ENCODE results near the gene KCTD14. TPM values are rescaled to one million over a fixed set of nuclear protein-coding genes. Genes with fewer than 3 reads are reported as not detected.

The KCTD14 gene
- total RNA-seq, 1 experiment from 2014 or later, result 12.6 TPM

DNA sequence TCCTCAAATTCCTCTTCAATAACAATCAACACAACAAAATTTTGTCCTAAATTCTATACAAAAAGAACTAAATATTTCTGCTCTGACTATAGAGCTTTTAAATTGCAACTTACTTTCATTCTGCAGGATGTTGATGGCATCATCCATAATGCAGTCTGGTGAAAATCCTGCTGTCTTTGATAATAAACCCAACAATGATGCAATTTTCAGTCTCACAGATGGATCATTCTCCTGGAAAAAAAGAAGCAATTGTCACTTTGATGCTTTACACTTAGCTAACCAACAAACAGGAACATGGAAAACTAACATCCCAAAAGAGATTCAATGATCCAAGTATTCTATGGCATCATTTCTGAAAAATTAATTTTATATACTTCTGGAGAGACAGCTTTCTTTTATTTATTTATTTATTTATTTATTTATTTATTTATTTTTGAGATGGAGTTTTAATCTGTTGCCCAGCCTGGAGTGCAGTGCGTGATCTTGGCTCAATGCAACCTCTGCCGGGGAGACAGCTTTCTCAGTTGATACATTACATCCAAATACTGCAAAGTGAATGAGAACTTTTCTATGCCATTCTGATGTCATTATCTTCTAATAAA, 41.6 kb downstream of the KCTD14 start:
- DNase-seq (ENCODE audit: low spot score) (no peak), ATAC-seq (no peak)
- H3K4me3 Mint-ChIP-seq, result no peak overlapping the region
- TF ChIP-seq, protein P1, sequence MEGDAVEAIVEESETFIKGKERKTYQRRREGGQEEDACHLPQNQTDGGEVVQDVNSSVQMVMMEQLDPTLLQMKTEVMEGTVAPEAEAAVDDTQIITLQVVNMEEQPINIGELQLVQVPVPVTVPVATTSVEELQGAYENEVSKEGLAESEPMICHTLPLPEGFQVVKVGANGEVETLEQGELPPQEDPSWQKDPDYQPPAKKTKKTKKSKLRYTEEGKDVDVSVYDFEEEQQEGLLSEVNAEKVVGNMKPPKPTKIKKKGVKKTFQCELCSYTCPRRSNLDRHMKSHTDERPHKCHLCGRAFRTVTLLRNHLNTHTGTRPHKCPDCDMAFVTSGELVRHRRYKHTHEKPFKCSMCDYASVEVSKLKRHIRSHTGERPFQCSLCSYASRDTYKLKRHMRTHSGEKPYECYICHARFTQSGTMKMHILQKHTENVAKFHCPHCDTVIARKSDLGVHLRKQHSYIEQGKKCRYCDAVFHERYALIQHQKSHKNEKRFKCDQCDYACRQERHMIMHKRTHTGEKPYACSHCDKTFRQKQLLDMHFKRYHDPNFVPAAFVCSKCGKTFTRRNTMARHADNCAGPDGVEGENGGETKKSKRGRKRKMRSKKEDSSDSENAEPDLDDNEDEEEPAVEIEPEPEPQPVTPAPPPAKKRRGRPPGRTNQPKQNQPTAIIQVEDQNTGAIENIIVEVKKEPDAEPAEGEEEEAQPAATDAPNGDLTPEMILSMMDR (IDR thresholded peaks at IDR 0.05), result no peak
- TF ChIP-seq, protein P2, sequence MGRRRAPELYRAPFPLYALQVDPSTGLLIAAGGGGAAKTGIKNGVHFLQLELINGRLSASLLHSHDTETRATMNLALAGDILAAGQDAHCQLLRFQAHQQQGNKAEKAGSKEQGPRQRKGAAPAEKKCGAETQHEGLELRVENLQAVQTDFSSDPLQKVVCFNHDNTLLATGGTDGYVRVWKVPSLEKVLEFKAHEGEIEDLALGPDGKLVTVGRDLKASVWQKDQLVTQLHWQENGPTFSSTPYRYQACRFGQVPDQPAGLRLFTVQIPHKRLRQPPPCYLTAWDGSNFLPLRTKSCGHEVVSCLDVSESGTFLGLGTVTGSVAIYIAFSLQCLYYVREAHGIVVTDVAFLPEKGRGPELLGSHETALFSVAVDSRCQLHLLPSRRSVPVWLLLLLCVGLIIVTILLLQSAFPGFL (CRISPR knock-in tag; IDR thresholded peaks at IDR 0.05; ENCODE audit: borderline replicate concordance), result no peak
- TF ChIP-seq, protein P3, sequence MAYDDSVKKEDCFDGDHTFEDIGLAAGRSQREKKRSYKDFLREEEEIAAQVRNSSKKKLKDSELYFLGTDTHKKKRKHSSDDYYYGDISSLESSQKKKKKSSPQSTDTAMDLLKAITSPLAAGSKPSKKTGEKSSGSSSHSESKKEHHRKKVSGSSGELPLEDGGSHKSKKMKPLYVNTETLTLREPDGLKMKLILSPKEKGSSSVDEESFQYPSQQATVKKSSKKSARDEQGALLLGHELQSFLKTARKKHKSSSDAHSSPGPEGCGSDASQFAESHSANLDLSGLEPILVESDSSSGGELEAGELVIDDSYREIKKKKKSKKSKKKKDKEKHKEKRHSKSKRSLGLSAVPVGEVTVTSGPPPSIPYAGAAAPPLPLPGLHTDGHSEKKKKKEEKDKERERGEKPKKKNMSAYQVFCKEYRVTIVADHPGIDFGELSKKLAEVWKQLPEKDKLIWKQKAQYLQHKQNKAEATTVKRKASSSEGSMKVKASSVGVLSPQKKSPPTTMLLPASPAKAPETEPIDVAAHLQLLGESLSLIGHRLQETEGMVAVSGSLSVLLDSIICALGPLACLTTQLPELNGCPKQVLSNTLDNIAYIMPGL (CRISPR knock-in tag; IDR thresholded peaks at IDR 0.05), result no peak
- TF ChIP-seq, protein P4, sequence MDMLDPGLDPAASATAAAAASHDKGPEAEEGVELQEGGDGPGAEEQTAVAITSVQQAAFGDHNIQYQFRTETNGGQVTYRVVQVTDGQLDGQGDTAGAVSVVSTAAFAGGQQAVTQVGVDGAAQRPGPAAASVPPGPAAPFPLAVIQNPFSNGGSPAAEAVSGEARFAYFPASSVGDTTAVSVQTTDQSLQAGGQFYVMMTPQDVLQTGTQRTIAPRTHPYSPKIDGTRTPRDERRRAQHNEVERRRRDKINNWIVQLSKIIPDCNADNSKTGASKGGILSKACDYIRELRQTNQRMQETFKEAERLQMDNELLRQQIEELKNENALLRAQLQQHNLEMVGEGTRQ (CRISPR knock-in tag; IDR thresholded peaks at IDR 0.05), result no peak
- no peak for TF ChIP-seq FOXK1 (CRISPR knock-in tag; IDR thresholded peaks at IDR 0.05)
- H3K27me3 Mint-ChIP-seq (ENCODE audit: low read depth), result no peaks in the 10 kb centered on the region
- CTCF ChIA-PET, result interaction anchor here (0.7 kb wide), 1 partner anchor 439 kb away, joined by 3 read pairs; no protein-coding TSS in a partner anchor
- H3K27ac Mint-ChIP-seq, result no peak overlapping the region
- POLR2A ChIA-PET, result no interaction called here
- no peaks in the 10 kb centered on the region for H3K4me1 Mint-ChIP-seq
- H3K36me3 Mint-ChIP-seq, result peaks cover 26% of the 10 kb centered on the region
- H3K9me3 Mint-ChIP-seq, result 0 out of 2 replicates have a peak, but pooled peaks cover 5% of the 10 kb centered on the region

DNA sequence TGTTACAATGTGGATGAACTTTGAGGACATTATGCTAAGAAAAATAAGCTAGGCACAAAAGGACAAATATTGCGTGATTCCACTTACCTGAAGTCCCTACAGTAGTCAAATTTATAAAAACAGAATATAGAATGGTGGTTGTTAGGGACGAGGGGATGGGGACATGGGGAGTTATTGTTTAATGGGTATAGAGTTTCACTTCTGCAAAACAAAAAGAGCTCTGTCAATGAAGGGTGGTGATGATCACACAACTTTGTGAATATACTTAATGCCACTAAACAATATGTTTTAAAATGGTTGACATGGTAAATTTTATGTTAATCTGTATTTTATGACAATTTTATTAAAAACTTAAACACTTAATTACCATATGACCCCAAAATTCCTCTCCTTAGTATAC, 54.7 kb downstream of the KCTD14 start:
- Mint-ChIP-seq H3K4me3 (no peak overlapping the region), H3K4me1 (no peaks in the 10 kb centered on the region), H3K27me3 (ENCODE audit: low read depth) (no peaks in the 10 kb centered on the region), H3K36me3 (peaks cover 3% of the 10 kb centered on the region; the same call in 1 of the 2 replicates), H3K27ac (no peak overlapping the region), H3K9me3 (no peaks in the 10 kb centered on the region)
- CTCF ChIA-PET, result no interaction called here
- POLR2A ChIA-PET, result no interaction called here
- TF ChIP-seq, protein P5, sequence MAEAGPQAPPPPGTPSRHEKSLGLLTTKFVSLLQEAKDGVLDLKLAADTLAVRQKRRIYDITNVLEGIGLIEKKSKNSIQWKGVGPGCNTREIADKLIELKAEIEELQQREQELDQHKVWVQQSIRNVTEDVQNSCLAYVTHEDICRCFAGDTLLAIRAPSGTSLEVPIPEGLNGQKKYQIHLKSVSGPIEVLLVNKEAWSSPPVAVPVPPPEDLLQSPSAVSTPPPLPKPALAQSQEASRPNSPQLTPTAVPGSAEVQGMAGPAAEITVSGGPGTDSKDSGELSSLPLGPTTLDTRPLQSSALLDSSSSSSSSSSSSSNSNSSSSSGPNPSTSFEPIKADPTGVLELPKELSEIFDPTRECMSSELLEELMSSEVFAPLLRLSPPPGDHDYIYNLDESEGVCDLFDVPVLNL (CRISPR knock-in tag; IDR thresholded peaks at IDR 0.05; ENCODE audit: borderline replicate concordance, low read depth), result no peak
- no peak for TF ChIP-seq ZNF423 (CRISPR knock-in tag; IDR thresholded peaks at IDR 0.05)
- no peak for TF ChIP-seq ZNF671 (CRISPR knock-in tag; IDR thresholded peaks at IDR 0.05)
- TF ChIP-seq, protein P6, sequence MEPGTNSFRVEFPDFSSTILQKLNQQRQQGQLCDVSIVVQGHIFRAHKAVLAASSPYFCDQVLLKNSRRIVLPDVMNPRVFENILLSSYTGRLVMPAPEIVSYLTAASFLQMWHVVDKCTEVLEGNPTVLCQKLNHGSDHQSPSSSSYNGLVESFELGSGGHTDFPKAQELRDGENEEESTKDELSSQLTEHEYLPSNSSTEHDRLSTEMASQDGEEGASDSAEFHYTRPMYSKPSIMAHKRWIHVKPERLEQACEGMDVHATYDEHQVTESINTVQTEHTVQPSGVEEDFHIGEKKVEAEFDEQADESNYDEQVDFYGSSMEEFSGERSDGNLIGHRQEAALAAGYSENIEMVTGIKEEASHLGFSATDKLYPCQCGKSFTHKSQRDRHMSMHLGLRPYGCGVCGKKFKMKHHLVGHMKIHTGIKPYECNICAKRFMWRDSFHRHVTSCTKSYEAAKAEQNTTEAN (CRISPR knock-in tag; IDR thresholded peaks at IDR 0.05), result no peak
- DNase-seq (ENCODE audit: low spot score) (no peak), ATAC-seq (no peak)

DNA sequence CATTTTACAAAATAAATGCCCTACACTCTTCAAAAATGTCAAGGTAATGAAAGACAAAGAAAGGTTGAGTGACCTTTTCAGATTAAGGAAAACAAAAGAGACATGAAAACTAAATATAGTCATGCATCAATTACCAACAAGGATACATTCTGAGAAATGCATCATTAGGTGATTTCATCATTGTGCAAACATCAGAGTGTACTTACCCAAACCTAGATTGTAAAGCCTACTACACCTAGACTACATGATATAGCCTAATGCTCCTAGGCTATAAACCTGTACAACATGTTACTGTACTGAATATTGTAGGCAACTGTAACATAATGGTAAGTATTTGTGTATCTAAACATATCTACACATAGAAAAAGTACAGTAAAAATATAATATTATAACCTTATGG, 55.3 kb downstream of the KCTD14 start:
- no peak for ATAC-seq

More for the DNA sequence above, 55.3 kb downstream of the KCTD14 start:
- Mint-ChIP-seq H3K36me3 (peaks cover 3% of the 10 kb centered on the region; the same call in 1 of the 2 replicates), H3K9me3 (no peaks in the 10 kb centered on the region), H3K27me3 (ENCODE audit: low read depth) (no peaks in the 10 kb centered on the region), H3K4me3 (no peak overlapping the region), H3K4me1 (no peaks in the 10 kb centered on the region), H3K27ac (no peak overlapping the region)
- ChIA-PET CTCF (no interaction called here), POLR2A (no interaction called here)
- TF ChIP-seq JAZF1 (CRISPR knock-in tag; IDR thresholded peaks at IDR 0.05) (no peak), ZBTB21 (CRISPR knock-in tag; IDR thresholded peaks at IDR 0.05; ENCODE audit: borderline replicate concordance) (no peak), ZNF423 (CRISPR knock-in tag; IDR thresholded peaks at IDR 0.05) (no peak), SMAD4 (CRISPR knock-in tag; IDR thresholded peaks at IDR 0.05) (no peak), NR3C1 (CRISPR knock-in tag; conservative IDR thresholded peaks at IDR 0.05; ENCODE audit: low read depth) (no peak), TCF7 (CRISPR knock-in tag; IDR thresholded peaks at IDR 0.05; ENCODE audit: low read depth) (no peak)
- no peak for DNase-seq (ENCODE audit: low spot score)

All from WTC11 (cell line).